Embryonic facial prominence (tissue), 1 donor: ENCODE results near the gene CMTM7.
"Not testable (repeated sequence)": the region's sequence is repeated elsewhere in the genome, so short reads cannot be mapped to it uniquely, and the experiment has no call there.

Experiments
- DNase-seq: peaks from one replicate; pipeline ENCODE4 v3.0.0-alpha.2; 2016; ENCODE audit errors: extremely low spot score

The CMTM7 gene

GRCh38 chr3:32436816-32437189 is 45.1 kb downstream of the CMTM7 start:
- no peak for DNase-seq

GRCh38 chr3:32437896-32438295 is 46.2 kb downstream of the CMTM7 start:
- DNase-seq = no peak

- DNase-seq = no peak
Observed at GRCh38 chr3:32438596-32439344, 47.1 kb downstream of the CMTM7 start.

- not testable (repeated sequence) for DNase-seq
Observed at GRCh38 chr3:32439421-32439820, 47.8 kb downstream of the CMTM7 start.

- no peak for DNase-seq
Observed at GRCh38 chr3:32440611-32441350, 49.1 kb downstream of the CMTM7 start.

GRCh38 chr3:32442766-32443165 is 51.1 kb downstream of the CMTM7 start:
- DNase-seq = no peak

GRCh38 chr3:32443478-32443877 is 51.8 kb downstream of the CMTM7 start:
- no peak for DNase-seq

GRCh38 chr3:32447865-32448400 is 56.3 kb downstream of the CMTM7 start:
- no peak for DNase-seq

GRCh38 chr3:32448686-32449474 is 57.2 kb downstream of the CMTM7 start:
- DNase-seq = no peak

GRCh38 chr3:32449691-32450090 is 58.0 kb downstream of the CMTM7 start:
- DNase-seq = no peak

- DNase-seq = no peak
Observed at GRCh38 chr3:32450426-32450825, 58.8 kb downstream of the CMTM7 start.

GRCh38 chr3:32450992-32451659 is 59.5 kb downstream of the CMTM7 start:
- DNase-seq = no peak

- DNase-seq = no peak
Observed at GRCh38 chr3:32452009-32452408, 60.4 kb downstream of the CMTM7 start.

GRCh38 chr3:32453346-32453745 is 61.7 kb downstream of the CMTM7 start:
- DNase-seq = no peak

GRCh38 chr3:32454111-32454510 is 62.5 kb downstream of the CMTM7 start:
- no peak for DNase-seq

- DNase-seq = no peak
Observed at GRCh38 chr3:32454731-32455608, 63.3 kb downstream of the CMTM7 start.

- no peak for DNase-seq
Observed at GRCh38 chr3:32455609-32456428, 64.2 kb downstream of the CMTM7 start.

- no peak for DNase-seq
Observed at GRCh38 chr3:32456429-32457130, 64.9 kb downstream of the CMTM7 start.

GRCh38 chr3:32457971-32458471 is 66.4 kb downstream of the CMTM7 start:
- DNase-seq = no peak
